NCI-H2227 (cell line): ENCODE measurements around the gene RAMACL.
"Not testable (repeated sequence)": the region's sequence is repeated elsewhere in the genome, so short reads cannot be mapped to it uniquely, and the experiment has no call there.

ENCODE experiments used
- DNase-seq: peaks from one replicate; lab custom pipeline; 2025; ENCODE audit not compliant: unreplicated experiment; lab: John Stamatoyannopoulos, UW

RAMACL gene

GRCh38 chr6:166556863-166557322 lies 29.6 kb downstream of the RAMACL start:
- no peak for DNase-seq

- no peak for DNase-seq
Measured at GRCh38 chr6:166556336-166556735, 30.1 kb downstream of the RAMACL start.

- DNase-seq, result no peak
Measured at GRCh38 chr6:166555086-166555485, 31.4 kb downstream of the RAMACL start.

- DNase-seq, result no peak
Measured at GRCh38 chr6:166554316-166554715, 32.2 kb downstream of the RAMACL start.

- no peak for DNase-seq
Measured at GRCh38 chr6:166553563-166554271, 32.8 kb downstream of the RAMACL start.

- DNase-seq, result no peak
Measured at GRCh38 chr6:166552600-166552999, 33.9 kb downstream of the RAMACL start.

GRCh38 chr6:166551754-166552495 lies 34.6 kb downstream of the RAMACL start:
- no peak for DNase-seq

- DNase-seq, result no peak
Measured at GRCh38 chr6:166546653-166547052, 39.8 kb downstream of the RAMACL start.

GRCh38 chr6:166545156-166546034 lies 41.1 kb downstream of the RAMACL start:
- no peak for DNase-seq

GRCh38 chr6:166544296-166544605 lies 42.2 kb downstream of the RAMACL start:
- no peak for DNase-seq

GRCh38 chr6:166543603-166544295 lies 42.7 kb downstream of the RAMACL start:
- no peak for DNase-seq

GRCh38 chr6:166542580-166542912 lies 43.9 kb downstream of the RAMACL start:
- DNase-seq, result no peak

- DNase-seq, result no peak
Measured at GRCh38 chr6:166541876-166542579, 44.5 kb downstream of the RAMACL start.

GRCh38 chr6:166541366-166541765 lies 45.1 kb downstream of the RAMACL start:
- DNase-seq, result no peak

- no peak for DNase-seq
Measured at GRCh38 chr6:166540631-166541331, 45.7 kb downstream of the RAMACL start.

GRCh38 chr6:166539543-166539942 lies 46.9 kb downstream of the RAMACL start:
- DNase-seq, result no peak

GRCh38 chr6:166539011-166539385 lies 47.5 kb downstream of the RAMACL start:
- not testable (repeated sequence) for DNase-seq

- DNase-seq, result no peak
Measured at GRCh38 chr6:166538297-166539010, 48.0 kb downstream of the RAMACL start.

- no peak for DNase-seq
Measured at GRCh38 chr6:166534658-166535406, 51.6 kb downstream of the RAMACL start.
